ENCODE results near the gene ABCB10.

- TF ChIP-seq CTCF (conservative IDR thresholded peaks at IDR 0.05 in 1 of 2, IDR thresholded peaks at IDR 0.05 in 1 of 2; ENCODE audit: low read depth in 1 of 2, low read length in 2 of 2) (no peak), EZH2 (IDR thresholded peaks at IDR 0.05; ENCODE audit: low read length, missing control alignments) (no peak)
These were observed 7.5 kb downstream of the ABCB10 start for GRCh38 chr1:229550812-229551567.

Measured in fibroblast of lung (primary cell).